Liver (tissue), 3 donors: ENCODE data around the gene BEND3.

Source experiments
- EGR1 ChIP-seq, 2 donors: IDR thresholded peaks; 2 replicates each; pipeline ENCODE4 v1.6.1; 2016 to 2018; ENCODE audit warnings: antibody characterized with exemption in 2 of 2, low read depth in 2 of 2
- GABPA ChIP-seq, 2 donors: IDR thresholded peaks in 1 of 2; conservative IDR thresholded peaks in 1 of 2; 2 replicates each; pipeline ENCODE4 v1.6.1; 2016; ENCODE audit warnings: antibody characterized with exemption in 2 of 2, mild to moderate bottlenecking in 1 of 2, moderate library complexity in 1 of 2
- JUND ChIP-seq, 2 donors: IDR thresholded peaks; 2 replicates each; pipeline ENCODE4 v1.6.1; 2016; ENCODE audit warnings: antibody characterized with exemption in 2 of 2
- RAD21 ChIP-seq, 2 donors: IDR thresholded peaks; 2 replicates each; pipeline ENCODE4 v1.6.1; 2016; ENCODE audit warnings: antibody characterized with exemption in 2 of 2, mild to moderate bottlenecking in 2 of 2
- RXRA ChIP-seq, 2 donors: IDR thresholded peaks; 2 replicates each; pipeline ENCODE4 v1.6.1; 2017 to 2018; ENCODE audit warnings: antibody characterized with exemption in 2 of 2, mild to moderate bottlenecking in 1 of 2
- SP1 ChIP-seq: IDR thresholded peaks from 2 replicates; pipeline ENCODE4 v1.6.1; 2018; ENCODE audit warnings: antibody characterized with exemption, mild to moderate bottlenecking
- TAF1 ChIP-seq: conservative IDR thresholded peaks from 2 replicates; pipeline ENCODE4 v1.6.1; 2016; ENCODE audit warnings: antibody characterized with exemption, mild to moderate bottlenecking
- YY1 ChIP-seq: IDR thresholded peaks from 2 replicates; pipeline ENCODE4 v1.6.1; 2016; ENCODE audit warnings: antibody characterized with exemption, mild to moderate bottlenecking
- TF ChIP-seq, protein P1 (sequence below): fragments of 150-350 bp; IDR thresholded peaks from 2 replicates; pipeline ENCODE4 v1.5.1; 2017; ENCODE audit warnings: improper control_type of control experiment, low read depth, low read length; ENCODE audit not compliant: missing input control
- TF ChIP-seq, protein P2 (sequence below): IDR thresholded peaks from 2 replicates; pipeline ENCODE4 v1.6.1; 2016; ENCODE audit warnings: antibody characterized with exemption
- TF ChIP-seq, protein P3 (sequence below): IDR thresholded peaks from 2 replicates; pipeline ENCODE4 v1.6.1; 2016; ENCODE audit warnings: antibody characterized with exemption
- TF ChIP-seq, protein P4 (sequence below): IDR thresholded peaks from 2 replicates; pipeline ENCODE4 v1.6.1; 2016; ENCODE audit warnings: antibody characterized with exemption
- TF ChIP-seq, protein P5 (sequence below): IDR thresholded peaks from 2 replicates; pipeline ENCODE4 v1.6.1; 2016; ENCODE audit warnings: antibody characterized with exemption, mild to moderate bottlenecking
- donor health status: healthy.
- donor health status: healthy.

DNA sequence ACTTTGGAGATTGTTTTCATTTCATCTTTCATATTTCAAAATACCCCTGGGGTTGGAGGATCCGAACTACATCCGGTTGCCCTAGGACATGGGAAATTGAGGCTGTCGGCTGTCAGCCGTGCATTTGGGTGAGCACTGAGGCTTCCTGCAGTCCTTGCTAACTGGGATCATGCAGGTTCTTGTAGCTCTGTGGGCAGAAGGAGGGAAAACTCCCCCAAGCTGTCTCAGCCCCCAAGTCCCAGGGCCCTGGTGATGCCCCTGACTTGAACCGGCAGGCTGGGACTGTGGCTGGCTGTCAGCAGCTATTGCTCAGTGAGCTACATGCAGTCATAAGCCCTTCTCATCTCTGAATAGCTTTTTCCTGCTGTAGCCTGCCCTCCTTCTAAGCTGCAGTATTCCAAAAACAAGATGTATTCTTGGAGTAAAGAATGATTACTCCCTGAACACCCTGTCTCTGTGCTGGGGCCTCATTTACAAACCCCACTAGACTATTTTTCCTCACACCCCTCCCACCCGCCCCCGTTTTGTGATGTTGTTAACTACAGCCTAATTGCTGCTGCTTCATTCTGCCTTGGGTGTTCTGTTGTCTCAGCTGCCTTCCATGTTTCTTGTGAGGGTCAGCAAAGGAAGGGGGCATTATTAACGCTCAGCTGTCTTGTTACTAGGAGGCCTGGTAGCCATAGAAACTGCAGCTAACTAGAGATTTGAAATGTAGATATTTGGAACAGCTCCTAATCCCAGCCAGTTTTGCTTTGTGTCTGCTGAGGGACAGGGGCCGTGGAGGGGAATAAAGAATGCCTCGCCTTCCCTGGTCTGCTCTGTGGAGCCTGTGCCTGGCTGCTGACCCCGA is 69.3 kb downstream of the BEND3 start:
- TF ChIP-seq, protein P1, sequence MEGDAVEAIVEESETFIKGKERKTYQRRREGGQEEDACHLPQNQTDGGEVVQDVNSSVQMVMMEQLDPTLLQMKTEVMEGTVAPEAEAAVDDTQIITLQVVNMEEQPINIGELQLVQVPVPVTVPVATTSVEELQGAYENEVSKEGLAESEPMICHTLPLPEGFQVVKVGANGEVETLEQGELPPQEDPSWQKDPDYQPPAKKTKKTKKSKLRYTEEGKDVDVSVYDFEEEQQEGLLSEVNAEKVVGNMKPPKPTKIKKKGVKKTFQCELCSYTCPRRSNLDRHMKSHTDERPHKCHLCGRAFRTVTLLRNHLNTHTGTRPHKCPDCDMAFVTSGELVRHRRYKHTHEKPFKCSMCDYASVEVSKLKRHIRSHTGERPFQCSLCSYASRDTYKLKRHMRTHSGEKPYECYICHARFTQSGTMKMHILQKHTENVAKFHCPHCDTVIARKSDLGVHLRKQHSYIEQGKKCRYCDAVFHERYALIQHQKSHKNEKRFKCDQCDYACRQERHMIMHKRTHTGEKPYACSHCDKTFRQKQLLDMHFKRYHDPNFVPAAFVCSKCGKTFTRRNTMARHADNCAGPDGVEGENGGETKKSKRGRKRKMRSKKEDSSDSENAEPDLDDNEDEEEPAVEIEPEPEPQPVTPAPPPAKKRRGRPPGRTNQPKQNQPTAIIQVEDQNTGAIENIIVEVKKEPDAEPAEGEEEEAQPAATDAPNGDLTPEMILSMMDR: no peak
- TF ChIP-seq GABPA (IDR thresholded peaks at IDR 0.05 in 1 of 2, conservative IDR thresholded peaks at IDR 0.05 in 1 of 2): no peak
- TF ChIP-seq, protein P2, sequence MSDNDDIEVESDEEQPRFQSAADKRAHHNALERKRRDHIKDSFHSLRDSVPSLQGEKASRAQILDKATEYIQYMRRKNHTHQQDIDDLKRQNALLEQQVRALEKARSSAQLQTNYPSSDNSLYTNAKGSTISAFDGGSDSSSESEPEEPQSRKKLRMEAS: no peak
- TF ChIP-seq RAD21 (IDR thresholded peaks at IDR 0.05): no peak
- no peak for TF ChIP-seq TAF1
- no peak for TF ChIP-seq JUND (IDR thresholded peaks at IDR 0.05)
- no peak for TF ChIP-seq YY1
- TF ChIP-seq, protein P3, sequence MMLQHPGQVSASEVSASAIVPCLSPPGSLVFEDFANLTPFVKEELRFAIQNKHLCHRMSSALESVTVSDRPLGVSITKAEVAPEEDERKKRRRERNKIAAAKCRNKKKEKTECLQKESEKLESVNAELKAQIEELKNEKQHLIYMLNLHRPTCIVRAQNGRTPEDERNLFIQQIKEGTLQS: no peak
- no peak for TF ChIP-seq RXRA (IDR thresholded peaks at IDR 0.05)
- TF ChIP-seq EGR1 (IDR thresholded peaks at IDR 0.05; ENCODE audit: low read depth in 2 of 2): no peak
- no peak for TF ChIP-seq SP1
- TF ChIP-seq, protein P4, sequence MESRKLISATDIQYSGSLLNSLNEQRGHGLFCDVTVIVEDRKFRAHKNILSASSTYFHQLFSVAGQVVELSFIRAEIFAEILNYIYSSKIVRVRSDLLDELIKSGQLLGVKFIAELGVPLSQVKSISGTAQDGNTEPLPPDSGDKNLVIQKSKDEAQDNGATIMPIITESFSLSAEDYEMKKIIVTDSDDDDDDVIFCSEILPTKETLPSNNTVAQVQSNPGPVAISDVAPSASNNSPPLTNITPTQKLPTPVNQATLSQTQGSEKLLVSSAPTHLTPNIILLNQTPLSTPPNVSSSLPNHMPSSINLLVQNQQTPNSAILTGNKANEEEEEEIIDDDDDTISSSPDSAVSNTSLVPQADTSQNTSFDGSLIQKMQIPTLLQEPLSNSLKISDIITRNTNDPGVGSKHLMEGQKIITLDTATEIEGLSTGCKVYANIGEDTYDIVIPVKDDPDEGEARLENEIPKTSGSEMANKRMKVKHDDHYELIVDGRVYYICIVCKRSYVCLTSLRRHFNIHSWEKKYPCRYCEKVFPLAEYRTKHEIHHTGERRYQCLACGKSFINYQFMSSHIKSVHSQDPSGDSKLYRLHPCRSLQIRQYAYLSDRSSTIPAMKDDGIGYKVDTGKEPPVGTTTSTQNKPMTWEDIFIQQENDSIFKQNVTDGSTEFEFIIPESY: no peak
- TF ChIP-seq, protein P5, sequence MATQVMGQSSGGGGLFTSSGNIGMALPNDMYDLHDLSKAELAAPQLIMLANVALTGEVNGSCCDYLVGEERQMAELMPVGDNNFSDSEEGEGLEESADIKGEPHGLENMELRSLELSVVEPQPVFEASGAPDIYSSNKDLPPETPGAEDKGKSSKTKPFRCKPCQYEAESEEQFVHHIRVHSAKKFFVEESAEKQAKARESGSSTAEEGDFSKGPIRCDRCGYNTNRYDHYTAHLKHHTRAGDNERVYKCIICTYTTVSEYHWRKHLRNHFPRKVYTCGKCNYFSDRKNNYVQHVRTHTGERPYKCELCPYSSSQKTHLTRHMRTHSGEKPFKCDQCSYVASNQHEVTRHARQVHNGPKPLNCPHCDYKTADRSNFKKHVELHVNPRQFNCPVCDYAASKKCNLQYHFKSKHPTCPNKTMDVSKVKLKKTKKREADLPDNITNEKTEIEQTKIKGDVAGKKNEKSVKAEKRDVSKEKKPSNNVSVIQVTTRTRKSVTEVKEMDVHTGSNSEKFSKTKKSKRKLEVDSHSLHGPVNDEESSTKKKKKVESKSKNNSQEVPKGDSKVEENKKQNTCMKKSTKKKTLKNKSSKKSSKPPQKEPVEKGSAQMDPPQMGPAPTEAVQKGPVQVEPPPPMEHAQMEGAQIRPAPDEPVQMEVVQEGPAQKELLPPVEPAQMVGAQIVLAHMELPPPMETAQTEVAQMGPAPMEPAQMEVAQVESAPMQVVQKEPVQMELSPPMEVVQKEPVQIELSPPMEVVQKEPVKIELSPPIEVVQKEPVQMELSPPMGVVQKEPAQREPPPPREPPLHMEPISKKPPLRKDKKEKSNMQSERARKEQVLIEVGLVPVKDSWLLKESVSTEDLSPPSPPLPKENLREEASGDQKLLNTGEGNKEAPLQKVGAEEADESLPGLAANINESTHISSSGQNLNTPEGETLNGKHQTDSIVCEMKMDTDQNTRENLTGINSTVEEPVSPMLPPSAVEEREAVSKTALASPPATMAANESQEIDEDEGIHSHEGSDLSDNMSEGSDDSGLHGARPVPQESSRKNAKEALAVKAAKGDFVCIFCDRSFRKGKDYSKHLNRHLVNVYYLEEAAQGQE: no peak
